Measurements from ENCODE around the gene ANKRD6. TPM values are rescaled to one million over a fixed set of nuclear protein-coding genes. Genes with fewer than 3 reads are reported as not detected.

The ANKRD6 gene
- total RNA-seq, 6 donors from 2014 or later, result 14.5 to 60.8 (median 30.7) TPM

- no peak for DNase-seq
- 79 to 91% methylated on average over 4 of the region's 4 CpGs for WGBS, 2 donors
Measured at GRCh38 chr6:89581689-89582088, 148.7 kb downstream of the ANKRD6 start.

GRCh38 chr6:89582669-89583325, 149.8 kb downstream of the ANKRD6 start:
- no peaks in the 10 kb centered on the region for H3K9me3 ChIP-seq
- H3K27ac ChIP-seq, result no peak overlapping the region
- no peaks in the 10 kb centered on the region for H3K36me3 ChIP-seq
- no peak for ATAC-seq (ENCODE audit: low FRiP score in 2 of 2)
- TF ChIP-seq CTCF (IDR thresholded peaks at IDR 0.05) (no peak), EP300 (IDR thresholded peaks at IDR 0.05) (no peak), POLR2AphosphoS5 (IDR thresholded peaks at IDR 0.05) (no peak), POLR2A (IDR thresholded peaks at IDR 0.05) (no peak)
- WGBS, 2 donors, result 77 to 78% methylated on average over 4 of the region's 4 CpGs
- no peak for DNase-seq
- H3K4me3 ChIP-seq, result no peak overlapping the region
- no peaks in the 10 kb centered on the region for H3K27me3 ChIP-seq
- H3K4me1 ChIP-seq, result no peaks in the 10 kb centered on the region

More at GRCh38 chr6:89581689-89582088, 148.7 kb downstream of the ANKRD6 start:
- Histone ChIP-seq H3K4me1 (no peaks in the 10 kb centered on the region), H3K4me3 (no peak overlapping the region), H3K9me3 (no peaks in the 10 kb centered on the region), H3K36me3 (no peaks in the 10 kb centered on the region), H3K27me3 (no peaks in the 10 kb centered on the region), H3K27ac (no peak overlapping the region)
- no peak for ATAC-seq (ENCODE audit: low FRiP score in 2 of 2)
- TF ChIP-seq EP300 (IDR thresholded peaks at IDR 0.05) (no peak), POLR2A (IDR thresholded peaks at IDR 0.05) (no peak), CTCF (IDR thresholded peaks at IDR 0.05) (no peak), POLR2AphosphoS5 (IDR thresholded peaks at IDR 0.05) (no peak)

GRCh38 chr6:89583559-89583958, 150.6 kb downstream of the ANKRD6 start:
- DNase-seq, result no peak
- TF ChIP-seq POLR2A (IDR thresholded peaks at IDR 0.05) (no peak), EP300 (IDR thresholded peaks at IDR 0.05) (no peak), POLR2AphosphoS5 (IDR thresholded peaks at IDR 0.05) (no peak), CTCF (IDR thresholded peaks at IDR 0.05) (no peak)

GRCh38 chr6:89584539-89584938, 151.6 kb downstream of the ANKRD6 start:
- ATAC-seq (ENCODE audit: low FRiP score in 2 of 2) (no peak), DNase-seq (no peak)
- H3K27me3 ChIP-seq, result no peaks in the 10 kb centered on the region
- no peak overlapping the region for H3K4me3 ChIP-seq
- no peak overlapping the region for H3K27ac ChIP-seq
- H3K4me1 ChIP-seq, result no peaks in the 10 kb centered on the region
- 72 to 87% methylated on average over 3 of the region's 3 CpGs for whole genome bisulfite sequencing, 2 donors
- H3K36me3 ChIP-seq, result no peaks in the 10 kb centered on the region
- no peak for TF ChIP-seq CTCF (IDR thresholded peaks at IDR 0.05)
- no peak for TF ChIP-seq POLR2AphosphoS5 (IDR thresholded peaks at IDR 0.05)
- TF ChIP-seq POLR2A (IDR thresholded peaks at IDR 0.05), result no peak
- no peak for TF ChIP-seq EP300 (IDR thresholded peaks at IDR 0.05)
- no peaks in the 10 kb centered on the region for H3K9me3 ChIP-seq

More at GRCh38 chr6:89583559-89583958, 150.6 kb downstream of the ANKRD6 start:
- Histone ChIP-seq H3K36me3 (no peaks in the 10 kb centered on the region), H3K4me3 (no peak overlapping the region), H3K27ac (no peak overlapping the region), H3K9me3 (no peaks in the 10 kb centered on the region), H3K27me3 (no peaks in the 10 kb centered on the region), H3K4me1 (no peaks in the 10 kb centered on the region)
- no peak for ATAC-seq (ENCODE audit: low FRiP score in 2 of 2)
- 90 to 96% methylated on average over 2 of the region's 2 CpGs for WGBS, 2 donors

- Histone ChIP-seq H3K27ac (no peak overlapping the region), H3K4me3 (no peak overlapping the region), H3K4me1 (no peaks in the 10 kb centered on the region), H3K9me3 (no peaks in the 10 kb centered on the region), H3K27me3 (no peaks in the 10 kb centered on the region), H3K36me3 (no peaks in the 10 kb centered on the region)
- DNase-seq (no peak), ATAC-seq (ENCODE audit: low FRiP score in 2 of 2) (no peak)
- TF ChIP-seq POLR2AphosphoS5 (IDR thresholded peaks at IDR 0.05), result no peak
- no peak for TF ChIP-seq EP300 (IDR thresholded peaks at IDR 0.05)
- no peak for TF ChIP-seq POLR2A (IDR thresholded peaks at IDR 0.05)
- TF ChIP-seq CTCF (IDR thresholded peaks at IDR 0.05), result no peak
- 83% methylated on average over 1 of the region's 1 CpG for WGBS, 2 donors
Measured at GRCh38 chr6:89585154-89585553, 152.2 kb downstream of the ANKRD6 start.
